GM12875 (cell line): Measurements from ENCODE around the gene MTMR6.
A peak's percentile ranks its signal among the peaks of the same experiment; 100 is the strongest.

ENCODE experiments used
- H3K4me3 ChIP-seq: one replicate; pipeline ENCODE4 v1.5.1; 2011; ENCODE audit warnings: low read depth, low read length, control low read depth
- TF ChIP-seq, protein P1 (sequence below): IDR thresholded peaks from 2 replicates; pipeline ENCODE4 v1.5.1; 2011; ENCODE audit warnings: low read depth, mild to moderate bottlenecking, control low read depth, inconsistent platforms, low read length, moderate library complexity, borderline replicate concordance; ENCODE audit not compliant: insufficient read depth

Gene MTMR6

DNA sequence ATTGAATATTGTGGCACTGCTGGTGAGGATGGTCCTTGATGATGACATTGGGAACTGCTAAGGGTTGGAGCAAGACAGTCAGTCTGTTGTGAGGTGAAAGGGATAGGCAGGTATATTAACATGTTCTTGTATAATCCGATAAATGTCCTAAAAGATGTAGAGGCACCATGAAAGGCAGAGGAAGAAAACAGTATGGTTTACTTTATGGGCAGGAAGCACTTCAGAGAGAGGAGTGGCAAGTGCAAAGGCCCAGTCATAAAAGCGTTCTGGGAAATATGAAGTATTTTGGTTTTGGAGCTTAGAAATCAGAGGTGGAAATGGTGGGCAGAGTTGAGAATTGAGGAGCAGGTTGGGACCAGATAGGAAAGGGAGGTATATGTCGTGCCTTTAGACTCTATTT is 23.6 kb upstream of the MTMR6 start:
- TF ChIP-seq, protein P1, sequence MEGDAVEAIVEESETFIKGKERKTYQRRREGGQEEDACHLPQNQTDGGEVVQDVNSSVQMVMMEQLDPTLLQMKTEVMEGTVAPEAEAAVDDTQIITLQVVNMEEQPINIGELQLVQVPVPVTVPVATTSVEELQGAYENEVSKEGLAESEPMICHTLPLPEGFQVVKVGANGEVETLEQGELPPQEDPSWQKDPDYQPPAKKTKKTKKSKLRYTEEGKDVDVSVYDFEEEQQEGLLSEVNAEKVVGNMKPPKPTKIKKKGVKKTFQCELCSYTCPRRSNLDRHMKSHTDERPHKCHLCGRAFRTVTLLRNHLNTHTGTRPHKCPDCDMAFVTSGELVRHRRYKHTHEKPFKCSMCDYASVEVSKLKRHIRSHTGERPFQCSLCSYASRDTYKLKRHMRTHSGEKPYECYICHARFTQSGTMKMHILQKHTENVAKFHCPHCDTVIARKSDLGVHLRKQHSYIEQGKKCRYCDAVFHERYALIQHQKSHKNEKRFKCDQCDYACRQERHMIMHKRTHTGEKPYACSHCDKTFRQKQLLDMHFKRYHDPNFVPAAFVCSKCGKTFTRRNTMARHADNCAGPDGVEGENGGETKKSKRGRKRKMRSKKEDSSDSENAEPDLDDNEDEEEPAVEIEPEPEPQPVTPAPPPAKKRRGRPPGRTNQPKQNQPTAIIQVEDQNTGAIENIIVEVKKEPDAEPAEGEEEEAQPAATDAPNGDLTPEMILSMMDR = no peak

DNA sequence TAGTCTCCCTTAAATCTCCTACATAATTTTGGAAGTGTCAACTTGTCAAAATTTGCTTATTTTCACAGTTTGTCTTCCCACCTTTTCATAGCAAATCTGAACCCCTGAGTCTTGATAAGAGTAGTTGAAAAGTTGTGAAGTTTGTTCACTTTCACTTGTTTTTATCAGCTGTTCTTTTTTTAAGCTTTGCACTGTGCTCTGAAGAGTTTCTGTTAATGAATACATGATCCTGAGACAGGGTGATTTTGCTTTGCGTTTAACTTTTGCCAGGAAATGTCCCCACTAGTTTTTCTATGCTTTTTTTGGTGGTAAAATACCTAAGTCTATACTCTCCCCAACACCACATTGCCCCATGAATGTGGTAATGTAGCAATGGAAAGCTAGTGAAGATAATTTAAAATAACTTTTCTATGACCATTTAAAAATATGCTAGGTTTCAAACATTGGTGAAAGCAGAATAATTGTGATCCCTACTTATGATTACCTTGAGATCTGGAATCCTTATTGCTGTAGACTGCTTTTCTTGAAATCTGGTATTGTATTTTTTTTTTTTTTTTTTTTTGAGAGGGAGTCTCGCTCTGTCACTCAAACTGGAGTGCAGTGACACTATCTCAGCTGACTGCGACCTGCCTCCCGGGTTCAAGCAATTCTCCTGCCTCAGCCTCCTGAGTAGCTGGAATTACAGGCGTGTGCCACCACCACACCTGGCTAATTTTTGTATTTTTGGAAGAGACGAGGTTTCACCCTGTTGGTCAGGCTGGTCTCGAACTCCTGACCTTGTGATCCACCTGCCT is 19.6 kb upstream of the MTMR6 start:
- TF ChIP-seq, protein P1 = no peak
- no peak overlapping the region for H3K4me3 ChIP-seq

More for the DNA sequence above, 23.6 kb upstream of the MTMR6 start:
- H3K4me3 ChIP-seq = no peak overlapping the region

DNA sequence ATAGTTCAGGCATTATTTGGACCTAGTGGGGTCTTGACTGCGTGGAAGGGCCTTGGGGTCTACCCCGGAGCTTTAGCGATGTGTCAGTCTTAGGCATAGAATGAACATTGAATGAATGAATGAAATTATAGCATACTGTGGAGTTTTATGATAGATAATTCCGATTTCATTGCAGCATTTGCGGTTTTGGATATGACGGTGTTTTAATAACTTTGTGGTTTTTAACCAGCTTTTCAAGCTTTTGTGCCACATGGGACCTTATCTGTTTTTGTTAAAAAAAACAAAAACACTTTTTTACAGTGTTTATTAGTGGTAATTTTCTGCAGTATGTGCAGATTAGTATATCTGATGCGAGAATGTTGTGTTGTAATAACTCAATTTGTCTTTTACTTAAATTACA is 14.8 kb upstream of the MTMR6 start:
- TF ChIP-seq, protein P1 = no peak
- peak overlapping the region; percentile 87 for H3K4me3 ChIP-seq

DNA sequence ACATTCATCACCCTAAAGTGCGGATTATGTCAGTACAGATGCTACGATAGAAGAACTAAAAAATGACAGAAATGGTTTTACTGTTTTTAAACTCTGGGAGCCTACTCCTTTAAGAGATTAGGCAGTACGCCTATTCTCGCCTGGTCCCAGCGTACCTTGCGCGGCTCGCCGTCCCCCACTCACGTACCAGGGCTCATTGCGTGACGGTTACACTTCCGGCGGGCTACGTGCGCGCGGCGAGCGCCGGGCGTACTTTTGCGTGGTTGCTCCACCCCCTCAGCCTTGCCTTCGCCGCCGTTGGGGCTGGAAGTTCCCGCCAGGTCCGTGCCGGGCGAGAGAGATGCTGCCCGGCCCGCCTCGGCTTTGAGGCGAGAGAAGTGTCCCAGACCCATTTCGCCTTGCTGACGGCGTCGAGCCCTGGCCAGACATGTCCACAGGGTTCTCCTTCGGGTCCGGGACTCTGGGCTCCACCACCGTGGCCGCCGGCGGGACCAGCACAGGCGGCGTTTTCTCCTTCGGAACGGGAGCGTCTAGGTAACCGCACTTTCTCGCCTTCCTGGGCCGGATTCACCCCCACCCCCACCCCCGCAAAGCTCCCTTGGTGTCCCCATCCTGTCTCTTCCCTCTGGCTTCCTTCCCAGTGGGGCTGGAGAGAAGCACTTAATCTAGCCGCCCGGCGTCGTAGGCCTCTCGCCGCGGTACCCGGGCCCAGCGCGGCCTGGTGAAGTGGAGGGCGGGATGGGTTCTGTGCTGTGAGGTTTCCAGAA is 14.2 kb upstream of the MTMR6 start, which contains the start of gene NUP58:
NUP58 (plus strand) TSS at position 279 of the 767 bp plus-strand sequence; CDS start at position 428, 149 bp downstream.
- TF ChIP-seq, protein P1 = no peak
- H3K4me3 ChIP-seq = peak within 1 kb of the TSS; percentile 87

DNA sequence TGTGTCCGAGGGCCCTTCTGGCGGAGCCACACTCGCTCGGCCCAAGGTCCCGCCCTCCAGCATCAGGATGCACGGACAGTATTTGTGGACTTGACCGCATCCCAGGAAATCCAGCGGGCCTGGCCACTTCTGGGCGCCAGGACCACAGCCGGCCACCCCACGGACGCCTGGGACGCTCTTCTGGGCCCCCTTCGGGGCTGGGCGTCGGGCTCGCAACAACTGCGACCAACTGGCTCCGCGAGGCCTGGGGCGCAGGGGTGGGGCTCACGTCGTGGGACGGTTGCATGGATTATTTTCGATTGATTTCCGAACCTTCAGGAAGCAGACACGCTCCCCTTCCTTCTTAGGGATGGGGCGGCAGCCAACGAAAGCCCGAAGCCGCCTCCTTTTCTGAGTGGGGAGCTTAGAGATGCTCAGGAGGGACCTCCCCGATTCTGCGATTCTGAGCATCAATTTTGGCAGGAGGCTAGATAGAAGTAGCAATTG is 13.6 kb upstream of the MTMR6 start:
- TF ChIP-seq, protein P1 = no peak
- H3K4me3 ChIP-seq = no peak overlapping the region

DNA sequence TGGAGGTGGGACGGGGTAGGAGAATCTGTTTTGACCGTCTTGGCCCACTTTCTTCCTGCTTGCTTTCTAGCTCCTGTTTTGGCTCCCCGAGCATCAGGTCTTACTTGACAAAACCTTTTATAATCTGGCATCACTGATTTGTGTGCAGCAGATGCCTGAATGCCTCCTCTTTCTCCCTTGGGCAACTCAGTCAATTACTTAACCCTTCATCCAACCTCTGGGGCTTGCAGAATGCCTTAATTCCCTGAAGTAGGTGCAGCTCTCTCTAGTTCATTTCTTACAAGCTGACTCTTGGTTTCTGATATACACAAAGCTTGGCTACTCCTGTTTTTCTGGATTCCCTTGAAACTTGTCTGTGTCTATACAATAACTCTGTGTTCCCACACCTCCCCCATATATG is 8.4 kb upstream of the MTMR6 start:
- no peak overlapping the region for H3K4me3 ChIP-seq
- TF ChIP-seq, protein P1 = no peak
